LoVo (cell line): ENCODE measurements around the gene GTF2H2C_2.
"Not testable (repeated sequence)": the region's sequence is repeated elsewhere in the genome, so short reads cannot be mapped to it uniquely, and the experiment has no call there.

Experiments
- DNase-seq: peaks from one replicate; pipeline ENCODE4 v3.0.0-alpha.2; 2016; ENCODE audit warnings: low spot score

Gene GTF2H2C_2

DNA sequence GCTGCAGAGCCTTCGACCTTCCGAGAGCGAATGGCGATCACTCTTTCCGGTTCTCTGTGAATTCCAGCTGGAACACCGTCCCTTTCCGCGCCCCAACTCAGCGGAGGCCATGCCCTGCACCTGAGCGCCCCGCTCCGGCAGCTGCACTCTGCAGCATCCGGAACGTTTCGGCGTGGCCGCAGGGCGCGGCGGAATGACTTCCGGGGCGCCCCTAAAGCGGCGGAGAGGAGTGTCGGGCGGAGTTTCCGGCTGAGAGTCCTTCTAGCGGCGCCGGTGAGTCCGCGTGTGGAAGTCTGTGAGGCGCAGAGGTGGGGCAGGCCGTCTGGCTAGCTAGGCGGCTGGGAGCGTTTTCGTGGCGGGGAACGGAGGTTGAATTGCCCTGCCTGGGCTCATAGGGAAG, at the start of gene GTF2H2C_2:
TSS of gene GTF2H2C_2 (plus strand) at position 252 of the 400 bp plus-strand sequence.
- not testable (repeated sequence) for DNase-seq

DNA sequence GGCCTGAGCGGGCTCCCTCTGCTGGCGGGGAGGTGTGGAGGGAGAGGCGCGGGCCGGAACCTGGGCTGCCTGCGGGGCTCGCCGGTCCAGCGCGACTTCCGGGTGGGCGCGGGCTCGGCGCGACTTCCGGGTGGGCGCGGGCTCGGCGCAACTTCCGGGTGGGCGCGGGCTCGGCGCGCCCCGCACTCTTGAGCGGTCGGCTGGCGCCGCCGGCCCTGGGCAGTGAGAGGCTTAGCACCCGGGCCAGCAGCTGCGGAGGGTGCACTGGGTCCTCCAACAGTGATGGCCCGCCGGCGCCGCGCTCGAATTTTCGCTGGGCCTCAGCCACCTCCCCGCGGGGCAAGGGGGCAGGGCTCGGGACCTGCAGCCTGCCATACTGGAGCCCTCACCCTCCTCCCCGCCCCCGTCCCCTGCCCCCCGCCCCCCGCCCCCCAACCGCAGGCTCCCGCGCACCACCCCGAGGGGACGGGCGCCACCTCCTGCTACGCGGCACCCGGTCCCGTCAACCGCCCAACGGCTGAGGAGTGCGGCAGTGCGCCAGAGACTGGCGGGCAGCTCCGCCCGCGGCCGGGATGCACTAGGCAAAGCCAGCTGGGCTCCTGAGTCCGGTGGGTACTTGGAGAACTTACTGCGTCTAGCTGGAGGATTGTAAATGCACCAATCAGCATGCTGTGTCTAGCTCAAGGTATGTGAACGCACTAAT, 14.0 kb upstream of the GTF2H2C_2 start:
- DNase-seq: not testable (repeated sequence)

GRCh38 chr5:70421322-70421721, 6.2 kb downstream of the GTF2H2C_2 start:
- DNase-seq: not testable (repeated sequence)

DNA sequence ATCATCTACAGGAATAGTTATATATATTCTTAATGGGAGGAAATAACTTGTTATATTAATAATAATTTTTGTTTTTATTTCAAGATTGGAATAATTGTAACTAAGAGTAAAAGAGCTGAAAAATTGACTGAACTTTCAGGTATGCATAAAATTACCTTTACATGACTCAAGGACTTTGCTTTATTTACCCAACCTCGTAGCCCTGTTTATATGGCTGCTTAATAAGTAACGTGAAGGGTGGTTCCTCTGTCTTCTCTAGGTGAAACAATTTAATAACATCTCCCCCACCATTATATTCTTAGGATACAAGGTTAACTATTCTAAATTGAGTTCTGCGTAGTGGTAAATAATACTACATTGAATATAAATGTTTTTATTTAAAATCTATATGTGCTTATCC, 8.0 kb downstream of the GTF2H2C_2 start:
- not testable (repeated sequence) for DNase-seq

DNA sequence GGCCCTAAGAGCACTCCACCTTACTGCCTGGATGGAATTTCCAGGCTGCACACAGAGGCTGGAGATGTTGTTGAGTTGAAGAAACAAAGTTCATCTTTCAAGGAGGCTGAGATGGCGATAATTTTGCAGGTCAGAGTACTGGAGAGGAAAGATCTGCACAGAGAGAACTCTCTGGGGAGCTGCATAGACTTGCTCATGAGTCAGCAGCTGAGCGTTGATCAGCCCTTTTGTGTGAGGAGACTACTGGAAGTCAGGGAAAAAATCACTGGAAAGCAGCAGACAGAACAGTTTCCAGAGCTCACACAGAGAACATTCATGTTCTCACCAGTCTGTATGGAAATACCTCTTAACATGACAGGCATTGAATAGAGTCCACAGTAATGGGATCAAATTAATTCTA, 23.4 kb downstream of the GTF2H2C_2 start:
- not testable (repeated sequence) for DNase-seq

DNA sequence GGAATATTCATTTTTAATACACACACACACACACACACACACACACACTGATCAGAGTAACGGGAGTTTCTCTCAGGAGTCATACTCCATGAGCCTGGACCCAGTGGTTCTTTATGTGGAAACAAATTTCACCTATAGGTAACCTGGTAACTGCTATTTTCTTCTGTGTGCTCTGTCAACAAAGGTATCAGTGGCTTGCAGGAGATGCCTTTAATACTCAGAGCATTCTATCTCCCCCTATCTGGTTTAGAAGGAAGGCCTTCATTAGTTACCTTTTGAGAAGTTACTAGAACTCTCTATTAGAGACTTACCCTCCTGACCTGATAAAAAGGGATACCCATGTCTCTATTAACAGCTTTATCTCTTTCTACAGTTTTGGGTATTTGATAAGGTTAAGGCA, 34.4 kb downstream of the GTF2H2C_2 start:
- DNase-seq: not testable (repeated sequence)

- DNase-seq: not testable (repeated sequence)
These were observed 36.2 kb downstream of the GTF2H2C_2 start for GRCh38 chr5:70451249-70451984.

DNA sequence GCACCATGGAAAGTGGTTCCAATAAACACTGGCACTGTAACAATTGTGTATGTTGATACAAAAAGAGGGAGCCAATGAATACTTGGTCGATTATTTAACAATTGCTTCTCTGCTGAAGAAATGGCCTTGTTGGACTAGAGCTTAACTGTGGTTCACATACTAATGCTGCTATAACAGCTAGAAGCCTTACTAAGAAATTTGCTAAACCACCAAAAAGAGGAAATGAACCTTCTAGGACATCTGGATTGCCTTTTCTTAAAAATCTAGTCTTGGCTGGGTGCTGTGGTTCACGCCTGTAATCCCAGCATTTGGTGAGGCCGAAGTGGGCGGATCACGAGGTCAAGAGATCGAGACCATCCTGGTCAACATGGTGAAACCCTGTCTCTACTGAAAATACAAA, 41.9 kb downstream of the GTF2H2C_2 start:
- not testable (repeated sequence) for DNase-seq

GRCh38 chr5:70459188-70459587, 44.0 kb downstream of the GTF2H2C_2 start:
- not testable (repeated sequence) for DNase-seq

DNA sequence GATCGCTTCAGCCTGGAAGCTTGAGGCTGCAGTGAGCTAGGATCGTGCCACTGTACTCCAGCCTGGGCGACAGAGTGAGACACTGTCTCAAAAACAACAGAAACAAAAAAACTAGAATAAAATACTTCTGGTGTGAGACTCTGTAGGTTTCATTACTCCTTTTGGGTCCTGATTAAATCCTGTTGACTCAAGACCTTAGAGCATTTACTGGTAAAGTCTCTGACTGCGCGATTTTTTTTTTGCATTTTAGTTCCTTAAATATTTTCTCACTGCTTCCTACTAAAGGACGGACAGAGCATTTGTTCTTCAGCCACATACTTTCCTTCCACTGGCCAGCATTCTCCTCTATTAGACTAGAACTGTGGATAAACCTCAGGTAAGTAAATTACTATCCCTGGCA, 46.8 kb downstream of the GTF2H2C_2 start:
- not testable (repeated sequence) for DNase-seq

- not testable (repeated sequence) for DNase-seq
These were observed 49.0 kb downstream of the GTF2H2C_2 start for GRCh38 chr5:70464019-70464637.

DNA sequence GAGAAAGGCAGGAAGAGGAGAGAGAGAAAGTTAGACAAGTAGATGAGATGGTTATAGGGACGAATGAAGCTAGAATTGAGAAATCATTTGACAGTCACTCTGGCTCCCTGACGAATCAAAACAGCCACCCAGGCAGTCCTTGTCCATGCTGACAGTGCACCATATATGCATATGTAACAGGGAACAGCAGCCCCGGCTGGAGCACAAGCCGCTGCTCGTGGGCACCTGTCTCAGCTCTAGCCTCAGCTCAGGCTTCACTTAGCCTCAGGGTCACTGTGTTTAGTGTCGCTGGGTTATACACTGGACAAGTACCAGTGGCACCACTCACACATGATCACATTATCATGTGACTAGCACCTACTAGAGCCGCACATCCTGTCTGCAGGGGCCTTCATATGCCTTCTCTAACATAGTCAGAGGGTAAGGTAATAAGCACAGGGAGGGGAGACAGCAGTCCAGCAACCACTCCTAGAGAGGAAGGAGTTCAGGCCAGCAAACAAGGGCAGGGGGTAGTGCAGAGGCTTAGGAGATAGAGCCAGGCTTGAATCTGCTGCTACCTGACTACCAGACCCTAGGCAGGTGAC, 54.9 kb downstream of the GTF2H2C_2 start:
- DNase-seq: not testable (repeated sequence)
